Measurements from ENCODE around the gene FERMT3.

Gene FERMT3

GRCh38 chr11:64238076-64238475, 31.6 kb downstream of the FERMT3 start:
- TF ChIP-seq, protein P1, sequence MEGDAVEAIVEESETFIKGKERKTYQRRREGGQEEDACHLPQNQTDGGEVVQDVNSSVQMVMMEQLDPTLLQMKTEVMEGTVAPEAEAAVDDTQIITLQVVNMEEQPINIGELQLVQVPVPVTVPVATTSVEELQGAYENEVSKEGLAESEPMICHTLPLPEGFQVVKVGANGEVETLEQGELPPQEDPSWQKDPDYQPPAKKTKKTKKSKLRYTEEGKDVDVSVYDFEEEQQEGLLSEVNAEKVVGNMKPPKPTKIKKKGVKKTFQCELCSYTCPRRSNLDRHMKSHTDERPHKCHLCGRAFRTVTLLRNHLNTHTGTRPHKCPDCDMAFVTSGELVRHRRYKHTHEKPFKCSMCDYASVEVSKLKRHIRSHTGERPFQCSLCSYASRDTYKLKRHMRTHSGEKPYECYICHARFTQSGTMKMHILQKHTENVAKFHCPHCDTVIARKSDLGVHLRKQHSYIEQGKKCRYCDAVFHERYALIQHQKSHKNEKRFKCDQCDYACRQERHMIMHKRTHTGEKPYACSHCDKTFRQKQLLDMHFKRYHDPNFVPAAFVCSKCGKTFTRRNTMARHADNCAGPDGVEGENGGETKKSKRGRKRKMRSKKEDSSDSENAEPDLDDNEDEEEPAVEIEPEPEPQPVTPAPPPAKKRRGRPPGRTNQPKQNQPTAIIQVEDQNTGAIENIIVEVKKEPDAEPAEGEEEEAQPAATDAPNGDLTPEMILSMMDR (IDR thresholded peaks at IDR 0.05; ENCODE audit: low read depth, low read length): no peak
- no peak for DNase-seq (ENCODE audit: extremely low read depth, low read depth)

DNA sequence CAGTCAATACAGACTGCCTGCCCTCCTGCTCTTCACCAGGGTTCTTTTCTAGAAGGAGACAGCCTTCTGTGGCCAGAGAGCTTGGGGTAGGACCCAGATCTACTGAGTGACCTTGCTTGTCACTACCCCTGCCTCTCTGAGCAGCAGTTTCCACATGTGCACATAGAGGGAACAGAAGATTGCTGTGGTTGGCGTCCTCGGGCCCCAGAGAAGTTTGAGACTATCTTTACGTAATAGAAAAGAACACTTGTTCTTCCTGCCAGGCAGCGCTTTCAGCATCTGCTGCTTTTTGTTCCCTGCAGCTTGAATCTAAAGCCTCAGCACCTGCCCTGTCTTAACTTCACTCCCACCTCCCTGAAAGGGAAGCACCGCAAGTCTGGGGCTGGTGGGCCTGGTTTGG, 32.5 kb downstream of the FERMT3 start:
- DNase-seq (ENCODE audit: extremely low read depth, low read depth): no peak
- TF ChIP-seq, protein P1 (IDR thresholded peaks at IDR 0.05; ENCODE audit: low read depth, low read length): no peak

GRCh38 chr11:64239662-64240434, 33.3 kb downstream of the FERMT3 start:
- no peak for DNase-seq (ENCODE audit: extremely low read depth, low read depth)
- TF ChIP-seq, protein P1 (IDR thresholded peaks at IDR 0.05; ENCODE audit: low read depth, low read length): no peak

DNA sequence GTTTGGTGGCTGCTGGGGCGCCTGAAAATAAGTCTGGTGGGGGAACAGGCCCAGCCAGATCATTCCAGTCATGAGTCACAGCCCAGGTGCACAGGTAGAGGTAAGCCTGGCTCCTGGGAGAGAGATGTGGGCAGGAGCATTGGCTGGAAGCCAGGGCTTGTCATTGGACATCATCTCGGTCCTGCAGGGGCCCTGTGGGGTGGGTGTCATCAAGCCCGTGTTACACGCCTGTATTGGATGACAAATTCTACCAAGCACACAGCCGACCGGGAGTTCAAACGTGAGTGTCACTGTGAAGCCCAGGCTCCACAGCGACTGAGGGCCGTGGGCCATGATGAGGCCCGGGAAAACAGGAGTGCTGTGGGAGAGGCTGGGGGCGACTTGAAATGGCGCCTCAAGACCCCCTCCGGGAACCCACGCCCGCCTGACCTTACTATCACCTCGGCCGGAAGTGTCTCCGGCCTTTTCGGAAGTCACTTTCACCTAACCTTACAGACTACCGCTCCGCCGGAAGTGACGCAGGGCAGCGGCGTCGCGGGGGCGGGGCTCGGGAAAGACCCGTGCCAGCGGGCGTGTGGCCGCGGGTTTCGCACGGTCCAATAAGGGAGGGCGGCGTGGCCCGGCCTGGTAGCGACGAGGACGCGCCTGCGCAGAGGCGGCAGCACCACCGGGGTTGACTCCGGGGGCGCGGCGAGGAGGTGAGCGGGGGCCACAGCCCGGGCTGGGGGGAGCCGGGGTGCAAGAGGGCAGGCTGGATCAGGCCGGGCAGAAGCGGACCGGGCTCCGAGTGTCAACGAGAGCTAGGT, 34.1 kb downstream of the FERMT3 start, which contains the start of gene FKBP2:
Gene FKBP2 (plus strand): TSS at position 661 of the 806 bp plus-strand sequence. CDS start 1,293 bp downstream, outside the sequence.
- peak; percentile 94 for DNase-seq (ENCODE audit: extremely low read depth, low read depth)
- TF ChIP-seq, protein P1 (IDR thresholded peaks at IDR 0.05; ENCODE audit: low read depth, low read length): no peak

- DNase-seq (ENCODE audit: extremely low read depth, low read depth): peak; percentile 99
- TF ChIP-seq, protein P1 (IDR thresholded peaks at IDR 0.05; ENCODE audit: low read depth, low read length): no peak
Measured at GRCh38 chr11:64241241-64241490, 34.6 kb downstream of the FERMT3 start.

- DNase-seq (ENCODE audit: extremely low read depth, low read depth): no peak
- TF ChIP-seq, protein P1 (IDR thresholded peaks at IDR 0.05; ENCODE audit: low read depth, low read length): no peak
Measured at GRCh38 chr11:64241491-64242374, 35.2 kb downstream of the FERMT3 start.
